GM19395 (cell line): ENCODE data around the gene ZP2.
"Not testable (repeated sequence)": the region's sequence is repeated elsewhere in the genome, so short reads cannot be mapped to it uniquely, and the experiment has no call there.

ENCODE experiments used
- ATAC-seq: cut with Tn5 transposase; IDR thresholded peaks from one replicate; pipeline ENCODE4 v1.9.1; 2021; ENCODE audit warnings: mild to moderate bottlenecking, moderate library complexity; ENCODE audit not compliant: unreplicated experiment

The ZP2 gene

DNA sequence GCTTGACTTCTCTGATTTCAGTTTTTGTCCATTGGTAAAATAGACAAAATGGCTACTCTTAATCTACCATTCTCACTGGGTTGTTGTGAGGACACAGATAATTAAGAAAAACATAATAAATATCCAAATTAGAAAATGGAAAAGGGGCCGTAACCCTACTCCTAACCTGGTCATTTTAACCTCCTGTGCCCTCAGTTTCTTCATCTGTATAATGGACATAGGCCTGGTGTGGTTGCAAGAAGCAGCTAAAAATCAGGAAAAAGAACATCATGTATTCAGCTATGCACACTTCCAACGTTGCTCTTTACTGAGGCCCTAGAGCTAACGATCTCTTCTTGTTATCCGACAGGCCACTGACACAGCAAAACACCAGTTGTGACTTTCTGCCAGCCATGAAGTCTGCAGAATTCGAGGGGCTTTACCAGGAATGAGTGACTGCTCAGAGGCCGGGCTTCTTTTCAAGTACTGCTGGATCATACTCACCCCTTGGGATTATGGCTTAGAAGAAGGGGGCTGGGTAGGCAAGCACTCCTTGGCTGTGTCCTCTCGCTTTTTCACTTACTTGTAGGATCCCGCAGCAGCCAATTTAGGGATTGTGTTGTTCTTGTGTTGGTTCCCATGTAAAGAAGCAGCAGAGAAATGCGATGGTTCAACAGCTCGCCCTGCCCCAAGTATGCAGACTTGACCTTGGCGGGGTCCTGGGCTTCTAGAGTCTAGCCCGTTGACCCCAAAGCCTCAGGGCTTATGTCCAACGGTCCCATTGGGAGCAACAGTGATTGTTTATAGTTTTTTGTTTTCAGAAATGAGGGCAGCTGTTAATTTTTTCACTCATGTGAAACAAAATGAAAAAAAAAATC is 32.0 kb downstream of the ZP2 start:
- ATAC-seq, result no peak

DNA sequence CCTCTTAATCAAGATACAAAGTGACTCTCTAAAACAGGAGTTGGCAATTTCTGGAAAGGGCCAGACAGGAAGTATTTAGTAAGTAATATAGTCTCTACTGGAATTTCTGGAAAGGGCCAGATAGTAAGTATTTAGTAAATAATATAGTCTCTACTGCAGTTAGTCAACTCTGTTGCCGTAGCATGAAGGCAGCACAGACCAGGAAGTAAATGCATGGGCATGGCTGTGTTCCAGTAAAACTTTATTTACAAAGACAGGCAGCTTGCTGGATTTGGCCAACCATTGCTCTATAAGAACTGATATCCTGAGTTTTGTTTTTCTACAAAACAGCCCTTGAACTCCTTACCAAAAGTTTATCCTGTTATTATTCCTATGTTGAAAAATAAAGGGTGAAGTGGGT is 36.0 kb downstream of the ZP2 start:
- ATAC-seq, result no peak

DNA sequence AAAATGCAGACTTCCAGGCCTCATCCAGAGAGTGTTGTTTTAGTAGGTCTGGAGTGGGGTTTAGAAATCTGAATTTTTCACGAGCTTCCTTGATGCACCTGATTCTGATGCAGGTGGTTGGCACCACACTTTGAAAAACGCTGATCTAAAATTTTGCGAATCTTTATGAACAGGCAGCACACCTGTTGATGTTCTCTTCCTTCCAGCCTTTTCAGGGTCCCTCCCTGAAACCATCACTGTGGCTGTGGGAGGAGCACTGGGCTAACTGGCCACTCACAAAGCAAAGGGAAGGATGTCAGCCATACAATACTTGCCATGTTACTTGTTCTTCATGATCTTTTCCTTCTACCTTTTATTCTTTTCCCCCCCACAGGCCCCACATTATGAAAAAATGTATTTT is 38.7 kb downstream of the ZP2 start:
- ATAC-seq, result no peak

DNA sequence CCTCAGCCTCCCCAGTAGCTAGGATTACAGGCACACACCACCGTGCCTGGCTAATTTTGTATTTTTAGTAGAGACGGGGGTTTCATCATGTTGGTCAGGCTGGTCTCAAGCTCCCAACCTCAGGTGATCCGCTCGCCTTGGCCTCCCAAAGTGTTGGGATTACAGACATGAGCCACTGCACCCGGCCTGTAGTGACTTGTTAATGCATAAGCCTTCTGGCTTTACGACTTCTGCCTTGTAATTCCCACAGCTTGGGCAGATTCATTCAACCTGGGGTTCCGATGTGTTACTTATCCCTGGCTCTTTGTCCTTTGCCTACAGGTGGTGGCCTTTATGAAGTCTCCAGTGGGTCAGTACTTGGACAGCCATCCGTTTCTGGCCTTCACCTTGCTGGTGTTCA is 41.3 kb downstream of the ZP2 start:
- ATAC-seq, result not testable (repeated sequence)

DNA sequence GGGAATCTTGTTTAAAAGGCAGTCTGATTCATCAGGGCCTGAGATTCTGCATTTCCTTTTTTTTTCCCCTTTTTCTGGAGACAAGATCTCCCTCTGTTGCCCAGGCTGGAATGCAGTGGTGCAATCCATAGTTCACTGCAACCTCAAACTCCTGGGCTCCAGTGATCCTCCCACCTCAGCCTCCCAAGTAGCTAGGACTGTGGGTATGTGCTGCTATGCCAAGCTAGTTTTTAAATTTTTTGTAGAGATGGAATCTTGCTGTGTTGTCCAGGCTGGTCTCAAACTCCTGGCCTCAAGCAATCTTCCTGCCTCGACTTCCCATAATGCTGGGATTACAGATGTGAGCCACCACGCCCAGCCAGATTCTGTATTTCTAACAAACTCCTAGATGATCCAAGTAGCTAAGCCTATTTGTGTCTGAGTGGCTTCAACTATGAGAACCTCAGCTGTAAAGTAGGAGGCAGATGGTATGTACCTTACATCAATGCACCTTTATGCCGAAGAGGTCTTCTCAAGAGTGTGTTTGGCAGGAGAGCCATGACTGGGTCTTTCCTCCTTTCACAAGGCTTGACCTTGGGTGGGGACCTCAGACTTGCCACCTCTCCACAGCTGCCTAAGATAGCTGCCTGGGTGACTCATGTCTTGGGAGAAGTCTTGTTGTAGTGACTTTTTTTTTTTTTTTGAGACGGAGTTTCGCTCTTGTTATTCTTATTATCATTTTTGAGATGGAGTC is 42.0 kb downstream of the ZP2 start:
- no peak for ATAC-seq

DNA sequence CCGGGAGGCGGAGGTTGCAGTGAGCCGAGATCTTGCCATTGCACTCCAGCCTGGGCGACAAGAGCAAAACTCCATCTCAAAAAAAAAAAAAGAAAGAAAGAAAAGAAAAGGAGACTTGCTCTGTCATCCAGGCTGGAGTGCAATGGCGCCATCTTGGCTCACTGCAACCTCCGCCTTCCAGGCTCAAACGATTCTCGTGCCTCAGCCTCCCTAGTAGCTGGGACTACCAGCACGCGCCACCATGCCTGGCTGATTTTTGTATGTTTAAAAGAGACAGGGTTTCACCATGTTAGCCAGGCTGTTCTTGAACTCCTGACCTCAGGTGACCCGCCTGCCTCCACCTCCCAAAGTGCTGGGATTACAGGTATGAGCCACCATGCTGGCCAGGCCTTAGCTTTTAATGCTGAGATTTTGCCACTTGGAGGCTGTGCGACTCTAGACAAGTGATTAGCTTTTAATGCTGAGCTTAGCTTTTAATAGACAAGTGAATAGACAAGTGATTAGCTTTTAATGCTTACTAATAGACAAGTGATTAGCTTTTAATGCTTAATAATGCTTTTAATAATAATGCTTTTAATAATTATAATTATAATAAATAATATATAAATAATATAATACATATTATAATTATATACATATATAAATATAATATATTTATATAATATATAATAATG is 43.3 kb downstream of the ZP2 start:
- no peak for ATAC-seq

DNA sequence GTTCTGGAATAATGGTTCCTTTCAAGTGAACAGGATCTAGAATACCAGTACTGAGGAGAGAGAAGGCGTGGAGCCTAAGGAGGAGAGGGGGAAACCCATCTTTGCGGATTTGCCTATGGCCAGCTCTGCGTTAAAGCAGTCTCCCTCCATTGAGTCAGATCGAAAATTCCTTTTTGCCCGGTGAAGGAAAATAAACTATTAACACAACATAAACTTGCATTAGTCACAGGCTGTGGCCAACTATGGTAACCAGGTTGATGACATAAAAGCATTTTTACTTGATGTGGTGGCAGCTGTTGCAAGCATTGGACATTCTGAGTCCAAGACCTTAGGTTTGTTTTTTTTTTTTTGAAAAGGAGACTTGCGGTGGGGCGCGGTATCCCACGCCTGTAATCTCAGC is 44.0 kb downstream of the ZP2 start:
- ATAC-seq, result no peak

DNA sequence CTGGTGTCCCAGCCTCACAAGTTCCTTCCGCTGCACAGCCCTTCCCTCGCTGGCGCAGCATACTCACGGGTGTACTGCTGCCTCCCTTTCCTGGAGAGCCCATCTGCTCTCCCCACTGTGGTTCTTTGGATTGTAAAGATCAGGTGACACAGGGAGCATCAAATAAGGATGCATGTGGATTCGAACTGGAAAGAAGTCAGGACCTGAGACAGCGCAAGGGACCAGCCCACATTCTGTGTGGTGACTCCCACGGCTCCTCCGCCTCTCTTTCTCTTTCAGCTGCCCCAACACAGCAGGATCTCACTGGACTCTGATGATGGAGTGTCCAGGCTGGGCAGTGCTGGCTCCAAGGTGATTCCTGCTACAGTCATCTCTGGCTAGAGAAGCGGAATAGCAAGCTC is 44.8 kb downstream of the ZP2 start:
- no peak for ATAC-seq

DNA sequence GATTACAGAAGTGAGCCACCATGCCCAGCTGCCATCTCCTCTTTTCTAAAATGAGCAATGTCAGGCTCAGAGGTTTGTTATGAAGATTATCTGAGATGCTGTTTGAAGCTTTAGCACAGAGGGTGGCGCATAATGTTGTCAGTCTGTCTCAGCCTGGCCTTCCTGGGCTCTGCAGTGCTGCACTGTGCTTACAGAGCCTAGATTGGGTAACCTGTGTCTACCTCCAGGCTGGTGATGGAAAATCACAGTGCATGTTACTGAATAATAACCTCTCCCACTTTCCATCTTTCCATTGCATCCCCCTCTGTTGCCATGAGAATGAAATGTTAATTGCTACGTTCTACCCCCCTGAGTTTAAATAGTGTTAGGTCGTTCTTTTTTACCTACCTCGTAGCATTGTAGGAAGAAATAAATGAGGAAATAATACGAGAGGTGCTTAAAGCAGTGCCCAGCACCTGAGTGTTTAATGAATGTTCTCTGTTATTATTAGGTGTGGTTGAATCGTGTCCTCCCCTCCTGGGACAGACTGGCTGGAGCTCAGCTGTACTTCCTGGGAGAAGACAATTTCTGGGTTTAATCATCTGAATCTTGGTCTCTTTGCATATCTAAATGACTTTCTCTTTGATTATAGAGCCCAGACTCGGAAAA is 46.7 kb downstream of the ZP2 start:
- no peak for ATAC-seq

DNA sequence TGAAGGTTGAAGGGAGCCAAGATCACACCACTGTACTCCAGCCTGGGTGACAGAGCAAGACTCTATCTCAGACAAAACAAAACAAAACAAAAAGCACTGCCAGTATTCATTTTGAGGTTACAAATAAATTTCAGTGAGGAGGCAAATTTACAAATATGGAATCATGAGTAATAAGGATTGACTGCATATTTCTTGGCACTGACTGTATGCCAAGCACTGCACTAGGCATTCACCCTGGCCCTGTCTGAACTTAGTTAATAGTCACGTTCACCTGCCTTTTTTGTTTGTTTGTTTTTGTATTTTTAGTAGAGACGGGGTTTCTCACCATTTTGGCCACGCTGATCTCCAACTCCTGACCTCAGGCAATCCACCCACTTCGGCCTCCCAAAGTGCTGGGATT is 47.8 kb downstream of the ZP2 start:
- ATAC-seq, result no peak

DNA sequence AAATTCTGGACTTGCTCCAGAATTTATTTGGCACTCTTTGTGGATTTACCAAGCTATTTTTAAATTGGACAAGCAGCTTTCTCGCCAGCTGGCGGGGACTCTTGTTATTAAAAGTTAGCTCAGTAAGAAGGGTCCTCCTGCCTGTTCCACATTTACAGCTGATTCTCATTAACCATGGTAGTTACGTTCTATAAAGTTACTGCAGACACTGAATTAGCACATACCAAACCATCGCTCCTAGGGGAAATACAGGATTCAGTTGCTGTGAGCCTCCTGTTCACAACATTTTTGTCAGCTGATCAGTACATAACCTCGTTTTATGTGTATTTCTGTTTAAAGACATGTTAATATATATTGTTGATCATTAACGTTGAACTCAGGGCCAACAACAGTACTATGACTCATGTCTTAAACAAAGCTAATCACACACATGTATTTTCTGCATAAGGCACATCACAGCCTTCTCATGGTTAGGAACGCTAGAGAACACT is 48.7 kb downstream of the ZP2 start:
- ATAC-seq, result no peak

DNA sequence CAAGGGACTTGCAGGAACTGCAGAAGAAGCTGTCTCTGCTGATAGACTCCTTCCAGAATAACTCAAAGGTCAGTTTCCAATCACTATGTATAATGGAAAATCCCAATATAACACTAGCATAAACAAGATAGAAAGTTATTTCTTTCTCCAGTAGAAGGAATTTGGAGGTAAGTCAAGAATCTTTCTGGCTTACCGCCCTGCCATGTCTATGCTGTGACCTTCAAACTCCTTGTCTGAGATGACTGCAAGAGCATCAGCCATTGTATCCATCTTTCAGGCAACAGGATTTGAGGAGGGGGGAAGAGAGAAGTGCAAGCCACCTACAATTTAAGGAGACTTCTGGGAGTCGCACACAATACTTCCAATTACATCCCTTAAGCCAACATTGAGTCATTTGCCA is 50.2 kb downstream of the ZP2 start:
- ATAC-seq, result no peak

DNA sequence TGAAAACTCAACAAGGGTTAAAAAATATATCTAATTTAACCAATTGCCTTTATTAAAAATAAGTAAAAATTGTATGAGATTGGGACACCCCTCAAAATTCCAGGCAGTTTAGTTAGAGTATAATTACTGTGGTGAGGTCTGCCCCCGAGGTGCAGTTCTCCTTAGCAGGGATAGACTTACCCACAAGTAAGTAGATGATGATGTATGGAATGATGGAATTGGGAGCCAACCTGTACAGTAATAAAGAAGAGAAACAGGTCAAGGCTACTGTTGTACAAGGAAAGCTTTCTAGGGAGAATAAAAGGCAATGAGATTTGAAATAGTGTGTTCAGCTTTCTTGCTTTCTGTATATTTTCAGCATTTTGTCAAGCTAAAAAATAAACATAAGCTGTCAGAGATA is 51.1 kb downstream of the ZP2 start:
- no peak for ATAC-seq

DNA sequence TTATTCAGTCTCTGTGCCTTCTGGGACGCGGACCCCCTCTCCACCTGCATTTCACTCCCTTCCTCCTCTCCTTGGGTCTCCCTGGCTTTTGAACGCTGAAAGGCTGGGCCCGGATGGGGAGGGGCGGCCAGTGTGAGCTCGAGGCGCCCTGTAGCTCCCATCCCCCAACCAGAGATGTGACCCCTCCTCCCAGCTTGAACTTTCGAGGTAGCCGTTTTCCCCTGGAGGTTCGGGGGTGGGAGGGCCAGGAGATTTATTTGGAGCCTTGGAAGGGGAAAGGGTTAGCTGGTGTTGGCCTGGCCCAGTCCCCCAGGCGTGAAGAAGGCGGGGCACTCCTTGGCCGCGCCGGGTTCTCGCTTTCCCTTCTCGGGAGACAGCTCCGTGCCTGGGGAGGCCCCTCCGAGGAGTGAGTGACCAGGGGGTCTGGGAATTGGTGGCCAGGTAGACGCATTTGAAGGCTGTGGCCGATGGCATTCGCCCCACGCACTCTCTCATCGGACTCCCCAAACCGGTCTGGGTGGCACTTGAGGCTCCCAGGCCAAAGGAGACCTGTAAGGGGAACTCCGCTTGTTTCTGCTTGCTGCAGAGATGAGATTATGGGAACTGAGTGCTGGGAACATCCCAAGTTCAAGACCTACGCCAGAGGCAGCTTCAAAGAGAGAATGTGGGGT is 52.0 kb downstream of the ZP2 start:
- no peak for ATAC-seq

DNA sequence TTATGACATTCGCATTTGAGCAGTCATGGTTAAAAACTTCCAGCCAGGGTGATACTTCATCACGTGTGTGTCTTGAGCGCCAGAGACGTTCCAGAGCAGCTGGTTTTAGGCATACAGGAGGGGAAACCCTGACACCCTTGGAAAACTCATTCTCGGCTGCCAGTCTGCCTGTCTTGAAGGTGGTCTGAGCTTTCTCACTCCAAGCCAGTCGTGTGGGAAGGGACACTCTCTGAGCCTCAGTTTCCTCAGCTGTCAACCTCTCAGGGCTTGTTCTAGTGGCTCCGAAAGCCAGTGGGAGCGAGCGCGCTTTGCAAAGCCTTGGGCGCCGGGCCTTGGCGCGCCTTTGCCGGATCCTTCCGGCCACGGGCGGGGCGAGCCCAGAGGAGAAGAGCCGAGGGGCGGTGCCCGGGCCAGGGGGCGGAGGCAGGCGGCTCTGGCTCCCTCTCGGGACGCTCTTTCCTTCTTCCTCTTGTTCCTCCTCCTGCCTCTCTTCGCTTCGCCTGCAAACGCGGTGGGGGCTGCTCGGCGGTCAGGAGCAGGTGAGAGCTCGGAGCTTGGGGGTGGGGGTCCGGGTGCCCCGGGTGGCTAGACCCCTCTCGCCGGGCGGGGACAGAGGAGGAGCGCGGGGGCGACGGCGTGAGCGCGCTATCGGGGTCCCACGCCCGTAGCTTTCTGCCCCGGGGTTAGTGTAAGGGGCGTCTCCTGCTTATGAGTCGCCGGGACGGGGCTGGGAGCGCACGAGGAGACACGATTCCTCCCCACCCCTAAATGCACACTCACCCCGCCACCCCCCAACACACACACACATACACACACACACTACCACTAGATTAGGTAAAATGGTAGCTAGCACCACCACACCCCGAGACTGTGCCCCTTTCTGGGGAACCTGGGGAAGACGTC is 52.9 kb downstream of the ZP2 start, which contains the start of gene LDAF1:
Gene LDAF1, plus strand, starts transcription at position 467 of the 903 bp plus-strand sequence. CDS start 2,509 bp downstream, outside the sequence.
- ATAC-seq, result peak; percentile 84

DNA sequence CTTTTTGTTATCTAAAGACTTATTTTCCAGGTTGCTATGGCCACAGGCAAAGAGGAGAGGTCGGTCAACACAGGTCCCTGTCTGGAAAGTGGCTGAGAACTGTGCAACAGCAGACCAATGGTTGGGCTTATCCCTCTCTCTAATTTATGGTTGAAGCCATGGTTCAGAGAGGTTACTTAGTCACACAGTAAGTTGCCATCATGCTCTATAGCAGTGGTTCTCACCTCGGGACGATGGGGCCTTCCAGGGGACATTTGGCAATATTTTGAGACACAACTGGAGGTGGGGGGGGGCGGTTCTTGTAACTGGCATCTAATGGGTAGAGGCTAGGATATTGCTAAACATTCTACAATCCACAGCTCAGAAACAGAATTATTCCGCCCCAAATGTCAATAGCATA is 53.7 kb downstream of the ZP2 start:
- ATAC-seq, result no peak

DNA sequence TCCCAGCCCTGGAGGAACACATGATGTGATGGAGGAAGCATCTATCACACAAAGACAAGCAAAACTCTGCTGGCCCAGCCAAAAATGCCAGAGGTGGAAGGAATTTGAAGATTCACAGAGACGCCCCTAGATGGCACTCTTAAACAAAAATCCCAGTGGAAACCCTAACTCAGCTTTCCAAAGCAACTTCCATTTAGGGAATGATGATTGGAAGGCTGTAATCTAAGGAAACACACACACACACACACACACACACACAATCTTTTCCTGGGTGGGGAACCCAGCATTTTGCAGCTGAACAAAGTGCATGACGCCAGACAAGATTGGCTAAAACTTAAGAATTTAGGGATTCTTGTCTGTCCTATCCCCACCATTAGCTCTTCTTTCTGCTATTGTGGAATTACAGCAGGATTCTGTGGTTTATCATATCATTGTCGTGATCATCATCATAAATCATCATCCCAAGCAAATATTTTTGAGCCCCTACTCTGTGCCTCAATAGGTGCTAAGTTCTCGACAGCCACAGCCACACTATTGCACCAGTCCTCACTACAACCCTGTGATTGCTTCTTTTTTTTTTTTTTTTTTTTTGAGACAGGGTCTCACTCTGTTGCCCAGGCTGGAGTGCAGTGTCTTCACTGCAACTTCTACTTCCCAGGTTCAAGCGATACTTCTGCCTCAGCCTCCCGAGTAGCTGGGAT is 54.5 kb downstream of the ZP2 start:
- no peak for ATAC-seq

DNA sequence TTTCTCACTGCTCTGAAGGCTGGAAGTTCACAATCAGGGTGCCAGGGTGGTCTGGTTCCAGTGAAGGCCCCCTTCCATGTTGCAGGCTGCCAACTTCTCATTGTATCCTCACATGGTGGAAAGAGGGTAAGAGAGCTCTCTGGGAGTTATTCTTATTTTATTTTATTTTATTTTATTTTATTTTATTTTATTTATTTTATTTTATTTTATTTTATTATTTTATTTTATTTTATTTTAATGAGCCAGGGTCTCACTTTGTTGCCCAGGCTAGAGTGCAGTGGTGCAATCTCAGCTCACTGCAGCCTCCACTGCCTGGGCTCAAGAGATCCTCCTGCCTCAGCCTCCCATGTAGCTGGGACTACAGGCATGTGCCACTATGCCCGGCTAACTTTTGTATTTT is 55.4 kb downstream of the ZP2 start:
- ATAC-seq, result not testable (repeated sequence)
